GM21529 (cell line): ENCODE data around the gene EXOC3L1.

Experiments used
- ATAC-seq: cut with Tn5 transposase; IDR thresholded peaks from one replicate; pipeline ENCODE4 v1.9.1; 2021; ENCODE audit not compliant: unreplicated experiment

Gene EXOC3L1

GRCh38 chr16:67216612-67217490 is 26.9 kb upstream of the EXOC3L1 start:
- no peak for ATAC-seq

GRCh38 chr16:67215706-67216105 is 25.8 kb upstream of the EXOC3L1 start:
- ATAC-seq = no peak

GRCh38 chr16:67213197-67214019 is 23.5 kb upstream of the EXOC3L1 start:
- ATAC-seq = no peak

GRCh38 chr16:67212766-67213165 is 22.8 kb upstream of the EXOC3L1 start:
- no peak for ATAC-seq

GRCh38 chr16:67211674-67212073 is 21.7 kb upstream of the EXOC3L1 start:
- ATAC-seq = no peak

GRCh38 chr16:67210069-67210937 is 20.4 kb upstream of the EXOC3L1 start:
- no peak for ATAC-seq

GRCh38 chr16:67209565-67209964 is 19.6 kb upstream of the EXOC3L1 start:
- no peak for ATAC-seq

- ATAC-seq = no peak
These were observed 18.4 kb upstream of the EXOC3L1 start for GRCh38 chr16:67208154-67208896.

GRCh38 chr16:67207249-67208091 is 17.5 kb upstream of the EXOC3L1 start:
- no peak for ATAC-seq

GRCh38 chr16:67206838-67207248 is 16.9 kb upstream of the EXOC3L1 start:
- ATAC-seq = no peak

- no peak for ATAC-seq
These were observed 16.3 kb upstream of the EXOC3L1 start for GRCh38 chr16:67206129-67206837.

- ATAC-seq = no peak
These were observed 14.1 kb upstream of the EXOC3L1 start for GRCh38 chr16:67204076-67204475.

- no peak for ATAC-seq
These were observed 13.1 kb upstream of the EXOC3L1 start for GRCh38 chr16:67202956-67203493.

GRCh38 chr16:67202426-67202825 is 12.5 kb upstream of the EXOC3L1 start:
- no peak for ATAC-seq

- no peak for ATAC-seq
These were observed 11.7 kb upstream of the EXOC3L1 start for GRCh38 chr16:67201411-67202345.

GRCh38 chr16:67200491-67200890 is 10.6 kb upstream of the EXOC3L1 start:
- no peak for ATAC-seq

- ATAC-seq = no peak
These were observed 9.9 kb upstream of the EXOC3L1 start for GRCh38 chr16:67199808-67200198.
